Measurements from ENCODE around the gene ATXN1.
"Not testable (repeated sequence)": the region's sequence is repeated elsewhere in the genome, so short reads cannot be mapped to it uniquely, and the experiment has no call there.

ATXN1 gene

DNA sequence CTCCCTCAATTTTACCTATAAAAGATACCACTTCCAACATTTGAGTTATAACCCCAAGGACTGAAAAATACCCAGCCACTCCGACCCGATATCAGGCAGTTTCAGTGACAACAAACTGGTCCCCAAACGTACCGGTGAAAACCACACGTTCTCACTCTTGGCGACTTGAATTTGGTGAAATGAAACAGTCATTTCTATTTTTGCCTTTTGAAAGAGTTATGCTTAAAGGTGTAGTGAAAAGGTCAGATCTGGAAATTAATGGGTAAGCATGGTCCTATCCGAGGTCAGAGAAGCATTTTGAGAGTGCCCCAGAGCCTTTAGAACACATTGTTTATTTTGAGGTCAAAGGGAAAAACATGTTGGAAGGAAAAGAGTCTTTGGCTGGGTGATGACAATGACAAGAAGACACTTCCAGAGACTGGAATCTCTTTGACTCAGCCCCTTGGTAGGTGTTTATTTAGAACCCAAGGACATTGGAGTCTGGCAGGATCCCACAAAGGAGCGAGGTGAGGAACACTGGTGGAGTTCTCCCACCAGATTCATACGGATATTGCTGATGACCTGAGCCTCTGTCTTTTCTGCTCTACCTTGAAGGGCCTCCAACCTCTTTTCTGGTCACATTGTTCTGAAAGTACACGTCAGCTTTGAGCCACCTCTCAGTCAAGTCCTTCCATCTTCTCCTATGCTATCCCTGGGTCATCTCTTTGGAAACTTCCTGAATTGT lies 287.9 kb downstream of the ATXN1 start:
- no peak for DNase-seq (ENCODE audit: low spot score)

DNA sequence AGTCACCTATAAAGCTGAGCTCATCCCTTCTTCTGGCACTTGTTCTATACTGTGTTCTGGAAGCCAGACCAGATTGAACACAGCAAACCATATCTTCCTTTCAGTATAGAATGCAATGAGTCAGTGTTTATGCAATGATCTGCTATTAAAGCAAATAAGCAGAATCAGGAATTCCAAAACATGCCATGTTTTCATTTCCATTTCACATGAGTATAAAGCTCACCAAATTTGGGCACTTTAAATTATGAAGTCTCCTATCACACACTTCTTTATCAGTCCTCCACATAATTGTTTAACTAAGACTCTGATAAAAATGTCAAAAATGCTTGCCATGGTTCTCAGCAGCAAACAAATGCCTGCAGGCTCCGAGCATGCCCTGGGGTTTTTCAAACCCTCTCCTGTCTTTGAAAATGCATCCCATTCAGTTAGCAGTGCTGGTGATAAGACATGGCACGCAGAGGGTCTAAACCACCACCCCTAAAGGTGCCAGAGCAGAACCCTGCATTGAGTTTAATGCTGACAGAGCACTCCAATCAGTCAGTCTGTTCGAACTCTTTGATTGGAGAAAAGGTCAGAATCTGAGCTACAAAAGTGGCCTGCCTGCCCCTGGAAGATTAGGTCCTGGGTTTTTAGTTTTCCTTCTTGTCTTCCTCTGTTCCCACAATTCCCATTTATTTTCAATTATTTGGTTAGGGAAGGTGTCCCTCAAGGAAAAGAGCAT lies 288.8 kb downstream of the ATXN1 start:
- DNase-seq (ENCODE audit: low spot score), result peak; percentile 46

DNA sequence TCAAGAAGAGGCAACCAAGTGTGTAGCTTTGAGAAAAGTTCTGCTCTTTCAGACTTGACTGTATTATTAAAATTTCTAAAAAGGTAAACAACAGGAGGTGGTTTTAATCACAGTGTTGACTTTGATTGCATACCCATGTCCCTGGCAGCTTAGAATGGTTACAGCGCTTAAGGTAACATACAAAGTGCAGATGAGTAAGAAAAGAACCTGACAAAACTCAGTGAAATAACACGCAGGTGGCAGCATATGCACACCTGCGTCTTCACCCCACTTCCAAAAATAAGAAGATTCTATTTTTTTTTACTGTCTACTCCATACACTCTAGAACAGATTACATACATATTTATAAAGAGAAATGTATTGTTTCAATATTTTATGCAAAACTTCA lies 289.4 kb downstream of the ATXN1 start:
- DNase-seq (ENCODE audit: low spot score), result no peak

DNA sequence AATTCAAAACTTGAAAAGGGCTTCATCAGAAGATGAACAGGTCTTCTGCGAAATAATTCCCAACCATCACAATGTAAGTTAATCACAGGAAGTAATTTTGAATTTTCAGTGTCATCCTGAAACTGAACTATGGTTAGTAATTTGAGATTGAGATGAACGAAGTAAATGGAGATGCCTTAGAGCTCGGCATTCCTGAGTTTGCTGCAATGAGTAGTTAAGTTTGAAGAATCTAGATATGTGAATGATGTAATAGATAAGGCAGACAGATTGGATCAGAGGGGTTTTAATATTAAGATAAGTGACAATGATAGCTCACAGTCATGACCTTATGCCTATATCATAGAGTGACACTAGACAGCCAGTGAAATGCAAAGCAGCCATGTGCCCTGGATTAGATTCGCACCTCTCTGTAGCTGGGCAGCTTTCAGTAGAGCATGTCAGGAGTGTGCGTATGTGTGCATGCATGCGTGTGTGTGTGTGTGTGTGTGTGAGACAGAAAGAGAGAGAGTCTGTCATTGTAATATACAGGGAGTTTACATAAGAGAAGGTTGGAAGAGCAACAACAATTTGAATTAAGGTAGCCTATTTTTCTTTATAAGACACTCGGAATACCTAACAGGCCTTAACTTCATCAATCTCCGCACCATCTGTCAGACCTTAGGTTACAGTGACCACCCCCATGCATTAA lies 289.9 kb downstream of the ATXN1 start:
- DNase-seq (ENCODE audit: low spot score), result no peak

DNA sequence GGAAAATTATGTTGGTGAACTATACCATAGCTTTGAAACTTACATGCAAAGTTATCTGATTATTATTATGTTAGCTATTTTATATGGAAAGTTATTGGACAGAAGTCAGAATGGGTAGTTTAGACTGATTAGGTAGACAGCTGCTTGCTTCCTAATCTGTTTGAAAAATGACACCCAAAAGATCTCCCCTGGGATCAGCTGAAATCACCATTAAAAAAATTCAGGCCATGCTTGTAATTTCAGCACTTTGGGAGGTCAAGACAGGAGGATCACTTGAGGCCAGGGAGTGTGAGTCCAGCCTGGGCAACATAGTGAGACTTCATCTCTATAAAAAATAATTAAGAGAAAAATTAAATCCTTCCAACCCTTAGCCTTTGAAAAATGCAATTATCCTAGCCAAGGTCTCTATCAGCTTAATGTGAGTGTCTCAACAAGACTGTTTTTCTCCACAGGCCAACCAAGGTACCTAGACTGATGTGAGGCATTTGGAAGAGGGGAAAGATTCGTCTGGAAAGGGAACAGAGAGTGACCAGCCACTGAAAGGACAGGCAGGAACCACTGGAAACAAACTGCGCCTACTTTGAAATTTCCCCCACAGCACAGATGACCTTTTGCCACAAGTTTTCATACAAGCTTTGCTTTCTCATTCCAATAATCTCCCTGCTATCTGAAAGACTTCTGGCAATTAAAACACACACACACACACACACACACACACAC lies 290.6 kb downstream of the ATXN1 start:
- no peak for DNase-seq (ENCODE audit: low spot score)

GRCh38 chr6:16468991-16469615 lies 292.2 kb downstream of the ATXN1 start:
- no peak for DNase-seq (ENCODE audit: low spot score)

DNA sequence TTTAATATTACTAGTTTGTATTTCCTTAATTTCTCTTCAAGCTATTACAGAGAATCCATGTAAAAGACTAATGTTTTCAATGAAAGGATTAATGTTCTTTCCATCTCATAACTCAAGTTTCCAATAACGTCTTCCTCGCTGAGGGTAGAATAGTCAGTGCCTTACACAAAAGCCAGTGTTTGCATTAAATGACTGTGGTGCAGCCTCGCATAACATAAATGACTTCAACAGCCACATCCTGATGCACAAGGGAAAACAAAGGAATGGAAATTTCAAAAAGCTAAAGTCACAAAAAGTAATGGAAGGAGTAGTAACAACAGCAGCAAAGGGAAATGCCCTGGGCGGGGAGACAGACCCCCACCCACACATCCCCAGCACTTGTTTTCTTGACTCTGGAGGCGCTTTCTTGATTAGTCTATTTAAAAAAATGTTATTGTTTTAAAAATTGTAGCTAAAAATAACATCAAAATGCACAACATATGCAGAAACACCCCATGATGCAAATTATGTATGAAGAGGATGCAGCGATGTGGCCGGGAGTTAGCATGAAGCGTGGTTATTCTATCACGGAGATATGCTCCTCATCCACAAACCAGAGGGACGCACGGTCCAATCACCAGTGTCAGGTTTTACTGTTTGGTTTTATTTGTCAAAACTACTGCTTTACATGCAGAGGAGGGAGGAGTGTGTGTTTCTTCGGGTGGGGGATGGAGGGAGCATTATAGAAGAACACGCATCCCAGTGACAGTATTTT lies 294.3 kb downstream of the ATXN1 start:
- no peak for DNase-seq (ENCODE audit: low spot score)

DNA sequence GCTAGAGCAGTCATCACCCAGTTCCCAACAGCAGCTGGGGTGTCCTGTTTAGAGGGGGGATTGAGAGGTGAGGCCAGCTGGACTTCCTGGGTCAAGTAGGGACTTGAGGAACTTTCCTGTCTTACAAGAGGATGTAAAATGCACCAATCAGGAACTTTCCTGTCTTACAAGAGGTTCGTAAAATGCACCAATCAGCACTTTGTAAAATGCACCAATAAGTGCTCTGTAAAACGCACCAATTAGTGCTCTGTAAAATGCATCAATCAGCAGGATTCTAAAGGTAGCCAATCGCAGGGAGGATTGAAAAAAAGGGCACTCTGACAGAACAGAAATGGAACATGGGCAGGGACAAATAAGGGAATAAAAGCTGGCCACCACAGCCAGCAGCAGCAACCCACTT lies 297.2 kb downstream of the ATXN1 start:
- no peak for DNase-seq (ENCODE audit: low spot score)

- not testable (repeated sequence) for DNase-seq (ENCODE audit: low spot score)
Observed at GRCh38 chr6:16463246-16463645, 298.0 kb downstream of the ATXN1 start.

GRCh38 chr6:16461491-16461890 lies 299.8 kb downstream of the ATXN1 start:
- DNase-seq (ENCODE audit: low spot score), result no peak

- DNase-seq (ENCODE audit: low spot score), result not testable (repeated sequence)
Observed at GRCh38 chr6:16459472-16459871, 301.8 kb downstream of the ATXN1 start.

DNA sequence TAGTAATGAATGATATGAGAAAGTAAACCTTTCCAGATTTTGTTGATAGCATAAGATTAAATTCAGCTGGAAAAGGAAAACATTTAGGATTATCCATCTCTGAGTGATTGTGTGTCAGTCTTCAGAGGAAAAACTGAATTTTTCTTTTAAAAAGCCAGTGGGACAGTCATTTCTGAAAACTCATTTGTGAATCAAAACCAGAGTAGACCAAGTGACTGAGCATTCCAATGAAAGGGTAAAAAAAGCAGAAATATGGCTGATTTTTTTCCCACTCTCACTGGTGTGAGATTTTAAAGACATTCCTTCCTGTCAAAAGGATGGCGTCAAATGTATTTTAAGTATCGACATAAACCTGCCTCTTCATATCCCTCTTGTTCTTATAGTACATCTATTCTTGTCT lies 308.9 kb downstream of the ATXN1 start:
- no peak for DNase-seq (ENCODE audit: low spot score)

GRCh38 chr6:16450821-16451220 lies 310.4 kb downstream of the ATXN1 start:
- DNase-seq (ENCODE audit: low spot score), result peak; percentile 46

DNA sequence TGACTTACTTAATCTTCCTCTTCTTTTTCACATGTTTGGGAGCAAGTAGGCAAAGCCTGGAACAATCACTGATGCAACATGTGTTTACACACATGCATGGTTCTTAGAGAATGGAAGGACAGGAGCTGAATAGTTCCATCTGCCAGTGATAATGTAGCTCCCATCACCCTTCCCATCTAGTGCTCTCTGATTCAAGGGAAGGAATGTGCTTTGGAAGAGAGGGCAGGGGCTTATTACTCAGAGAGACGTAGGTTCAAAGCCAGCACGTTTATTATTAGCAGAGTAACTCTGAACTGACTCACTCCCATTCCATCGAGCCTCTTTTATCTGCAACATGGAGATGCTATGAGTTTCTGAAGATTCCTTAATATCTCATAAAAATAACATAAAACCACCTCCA lies 311.0 kb downstream of the ATXN1 start:
- DNase-seq (ENCODE audit: low spot score), result peak; percentile 77

GRCh38 chr6:16446273-16446672 lies 315.0 kb downstream of the ATXN1 start:
- DNase-seq (ENCODE audit: low spot score), result no peak

GRCh38 chr6:16442031-16442430 lies 319.2 kb downstream of the ATXN1 start:
- DNase-seq (ENCODE audit: low spot score), result no peak

DNA sequence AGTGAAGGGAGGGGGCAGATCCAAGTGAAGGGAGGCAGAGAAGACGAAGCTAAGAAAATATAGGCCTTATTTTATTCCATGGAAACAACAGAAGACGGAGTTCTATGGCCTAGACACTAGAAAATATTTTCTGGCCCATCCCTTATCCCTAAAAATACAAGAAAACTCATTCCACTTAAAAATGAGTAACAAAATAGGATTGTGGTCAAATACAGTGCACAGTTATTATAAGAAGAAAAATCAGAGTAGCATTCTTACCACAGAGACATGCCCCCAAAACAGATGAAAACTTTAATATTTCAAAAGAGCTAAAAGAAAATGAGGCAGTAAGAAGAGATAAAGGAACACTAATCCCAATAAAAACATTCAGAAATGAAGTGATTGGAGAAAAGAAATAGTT lies 320.0 kb downstream of the ATXN1 start:
- peak; percentile 53 for DNase-seq (ENCODE audit: low spot score)

DNA sequence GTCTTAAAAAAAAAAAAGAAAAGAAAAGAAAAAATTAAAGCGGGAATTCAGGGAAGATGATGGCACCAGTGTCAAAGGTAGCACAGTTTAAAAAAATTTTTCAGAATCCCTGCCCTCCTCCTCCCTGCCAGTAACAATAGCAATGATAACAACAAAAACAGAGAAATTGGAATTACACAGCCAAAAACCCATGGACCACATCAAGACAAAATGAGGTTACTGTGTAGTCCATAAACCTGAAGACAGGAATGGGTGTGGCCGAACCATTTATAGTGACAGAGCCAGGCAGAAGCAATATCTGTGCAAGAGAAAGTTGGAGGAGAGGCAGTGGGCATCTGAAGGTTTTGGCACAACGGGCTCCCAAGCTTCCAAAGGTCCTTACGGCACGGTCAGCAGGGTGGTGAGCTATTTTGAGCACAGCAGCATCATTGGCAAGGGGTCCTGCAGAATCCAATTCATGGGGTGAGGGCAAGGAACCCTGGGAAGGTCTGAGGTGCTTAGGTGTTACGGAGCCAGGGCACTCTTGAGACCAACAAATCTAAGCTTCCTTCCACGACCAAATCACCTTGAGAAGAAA lies 320.5 kb downstream of the ATXN1 start:
- DNase-seq (ENCODE audit: low spot score), result no peak

DNA sequence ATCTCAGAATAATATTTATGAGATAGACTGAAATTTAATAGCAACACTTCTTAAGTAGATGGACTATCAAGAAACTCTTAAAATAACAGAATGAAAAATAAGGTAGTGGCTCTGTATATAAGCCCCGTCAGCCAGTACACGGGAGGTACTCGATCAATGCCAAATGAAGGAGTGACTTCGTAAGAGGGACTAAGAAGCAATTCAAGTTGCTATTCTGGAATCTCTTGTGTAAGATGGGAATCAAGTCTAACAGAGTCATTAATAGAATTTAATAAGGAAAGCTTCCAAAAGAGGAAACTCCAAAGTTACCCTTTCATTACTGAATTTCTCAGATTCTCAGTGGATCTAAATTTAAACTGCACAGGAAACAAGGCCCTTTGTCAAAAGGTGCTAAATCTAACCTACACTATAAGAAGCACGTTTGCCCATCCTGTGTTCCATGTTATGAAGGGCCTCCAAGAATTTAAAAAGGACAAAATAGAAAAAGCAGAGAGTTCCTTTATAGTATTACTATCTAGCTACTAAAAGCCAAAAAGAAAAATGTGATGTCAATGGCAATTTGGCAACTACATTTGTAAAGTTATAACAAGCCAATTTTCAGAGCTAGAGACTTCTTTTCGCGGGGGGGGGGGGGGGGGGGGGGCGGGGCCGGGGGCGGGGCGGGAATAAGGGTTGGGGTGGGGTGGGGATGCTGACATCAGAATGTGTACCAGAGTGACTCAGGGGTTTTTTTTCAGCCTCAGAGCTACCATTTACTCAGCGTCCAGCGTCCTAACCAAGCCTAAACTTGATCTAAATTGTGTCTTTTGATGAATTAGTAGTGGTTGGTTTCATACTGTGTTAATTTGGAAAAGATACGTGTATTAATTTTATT lies 322.3 kb downstream of the ATXN1 start:
- peak; percentile 76 for DNase-seq (ENCODE audit: low spot score)

GRCh38 chr6:16437984-16438383 lies 323.3 kb downstream of the ATXN1 start:
- DNase-seq (ENCODE audit: low spot score), result no peak

All from hepatic stellate cell (primary cell).